ENCODE results near the gene GSDME. TPM values are rescaled to one million over a fixed set of nuclear protein-coding genes. Genes with fewer than 3 reads are reported as not detected.

GSDME gene
- total RNA-seq, 1 donor from 2014 or later: 15.7 TPM

- DNase-seq (ENCODE audit: low spot score): peak; percentile 10
Observed at GRCh38 chr7:24705461-24705954, 51.8 kb downstream of the GSDME start.

GRCh38 chr7:24704311-24704710 is 53.0 kb downstream of the GSDME start:
- DNase-seq (ENCODE audit: low spot score): peak; percentile 3

- no peak for DNase-seq (ENCODE audit: low spot score)
Observed at GRCh38 chr7:24703296-24703695, 54.0 kb downstream of the GSDME start.

- no peak for DNase-seq (ENCODE audit: low spot score)
Observed at GRCh38 chr7:24702755-24703154, 54.5 kb downstream of the GSDME start.

- DNase-seq (ENCODE audit: low spot score): no peak
Observed at GRCh38 chr7:24701261-24702235, 55.7 kb downstream of the GSDME start.

- DNase-seq (ENCODE audit: low spot score): no peak
Observed at GRCh38 chr7:24700521-24701260, 56.6 kb downstream of the GSDME start.

- DNase-seq (ENCODE audit: low spot score): no peak
Observed at GRCh38 chr7:24698531-24699266, 58.6 kb downstream of the GSDME start.

- DNase-seq (ENCODE audit: low spot score): no peak
Observed at GRCh38 chr7:24697416-24697815, 59.8 kb downstream of the GSDME start.

GRCh38 chr7:24692592-24692991 is 64.7 kb downstream of the GSDME start:
- DNase-seq (ENCODE audit: low spot score): no peak

GRCh38 chr7:24690251-24690650 is 67.0 kb downstream of the GSDME start:
- DNase-seq (ENCODE audit: low spot score): no peak

GRCh38 chr7:24685708-24686107 is 71.6 kb downstream of the GSDME start:
- no peak for DNase-seq (ENCODE audit: low spot score)

- DNase-seq (ENCODE audit: low spot score): no peak
Observed at GRCh38 chr7:24670782-24671181, 86.5 kb downstream of the GSDME start.

GRCh38 chr7:24669971-24670591 is 87.2 kb downstream of the GSDME start:
- no peak for DNase-seq (ENCODE audit: low spot score)

- DNase-seq (ENCODE audit: low spot score): no peak
Observed at GRCh38 chr7:24668927-24669635, 88.2 kb downstream of the GSDME start.

GRCh38 chr7:24665564-24666294 is 91.5 kb downstream of the GSDME start:
- peak; percentile 44 for DNase-seq (ENCODE audit: low spot score)

GRCh38 chr7:24660546-24660945 is 96.7 kb downstream of the GSDME start:
- DNase-seq (ENCODE audit: low spot score): no peak

GRCh38 chr7:24659505-24659904 is 97.8 kb downstream of the GSDME start:
- DNase-seq (ENCODE audit: low spot score): no peak

GRCh38 chr7:24657980-24658379 is 99.3 kb downstream of the GSDME start:
- DNase-seq (ENCODE audit: low spot score): no peak

GRCh38 chr7:24656608-24657007 is 100.7 kb downstream of the GSDME start:
- no peak for DNase-seq (ENCODE audit: low spot score)

- no peak for DNase-seq (ENCODE audit: low spot score)
Observed at GRCh38 chr7:24654305-24654704, 103.0 kb downstream of the GSDME start.

Data from mucosa of gallbladder (tissue), 1 donor.